GM18519 (cell line): ENCODE results near the gene SMIM24.

Experiments used
- ATAC-seq: cut with Tn5 transposase; IDR thresholded peaks from one replicate; pipeline ENCODE4 v1.9.1; 2021; ENCODE audit warnings: mild to moderate bottlenecking, moderate library complexity; ENCODE audit not compliant: unreplicated experiment, low FRiP score

SMIM24 gene

GRCh38 chr19:3499738-3500428 is 19.6 kb upstream of the SMIM24 start:
- no peak for ATAC-seq

- ATAC-seq: no peak
These were observed 17.6 kb upstream of the SMIM24 start for GRCh38 chr19:3497757-3498520.

- no peak for ATAC-seq
These were observed 16.3 kb upstream of the SMIM24 start for GRCh38 chr19:3496392-3497273.

- no peak for ATAC-seq
These were observed 14.2 kb upstream of the SMIM24 start for GRCh38 chr19:3494559-3494958.

- ATAC-seq: no peak
These were observed 13.7 kb upstream of the SMIM24 start for GRCh38 chr19:3494051-3494450.

- ATAC-seq: no peak
These were observed 13.3 kb upstream of the SMIM24 start for GRCh38 chr19:3493651-3494050.

GRCh38 chr19:3492919-3493318 is 12.6 kb upstream of the SMIM24 start:
- ATAC-seq: no peak

GRCh38 chr19:3492131-3492839 is 12.0 kb upstream of the SMIM24 start:
- ATAC-seq: no peak

- ATAC-seq: no peak
These were observed 11.2 kb upstream of the SMIM24 start for GRCh38 chr19:3491396-3492119.

GRCh38 chr19:3483226-3483628 is 2.9 kb upstream of the SMIM24 start, which contains the start of gene SMIM44:
Gene SMIM44, minus strand, starts transcription at chr19:3483441. Its CDS starts 38 bp downstream, at chr19:3483403.
- no peak for ATAC-seq

GRCh38 chr19:3482507-3483225 is 2.3 kb upstream of the SMIM24 start:
- ATAC-seq: no peak

GRCh38 chr19:3481241-3482090 is 1.1 kb upstream of the SMIM24 start:
- no peak for ATAC-seq

- no peak for ATAC-seq
These were observed 500 bp downstream of the SMIM24 start for GRCh38 chr19:3479834-3480215.

GRCh38 chr19:3479177-3479833 is 1.0 kb downstream of the SMIM24 start:
- no peak for ATAC-seq

- ATAC-seq: no peak
These were observed 1.7 kb downstream of the SMIM24 start for GRCh38 chr19:3478409-3479176.

- no peak for ATAC-seq
These were observed 2.4 kb downstream of the SMIM24 start for GRCh38 chr19:3477951-3478350.

GRCh38 chr19:3477506-3477905 is 2.8 kb downstream of the SMIM24 start:
- no peak for ATAC-seq
